Skeletal muscle satellite cell (primary cell): ENCODE results near the gene ATP6V0A1.

Experiments
- H3K27me3 ChIP-seq: 2 replicates; pipeline ENCODE4 v1.7.0; 2013; ENCODE audit warnings: low read length; ENCODE audit not compliant: control insufficient read depth, insufficient read depth
- H3K36me3 ChIP-seq: 2 replicates; pipeline ENCODE4 v1.7.0; 2013; ENCODE audit warnings: mild to moderate bottlenecking, control low read depth, low read length; ENCODE audit not compliant: insufficient read depth
- H3K4me1 ChIP-seq: 2 replicates; pipeline ENCODE4 v1.7.0; 2013; ENCODE audit warnings: low read length; ENCODE audit not compliant: control insufficient read depth, insufficient read depth
- H3K4me2 ChIP-seq: 2 replicates; pipeline ENCODE4 v1.7.0; 2013; ENCODE audit warnings: mild to moderate bottlenecking, low read length
- H3K4me3 ChIP-seq: 2 replicates; pipeline ENCODE4 v1.7.0; 2013; ENCODE audit warnings: low read length
- H3K9ac ChIP-seq: 2 replicates; pipeline ENCODE4 v1.7.0; 2013; ENCODE audit warnings: mild to moderate bottlenecking, low read depth, low read length, moderate library complexity
- H3K9me3 ChIP-seq: replicated peaks from 2 replicates; pipeline ENCODE4 v1.7.0; 2013; ENCODE audit warnings: mild to moderate bottlenecking, control low read depth, low read length

Gene ATP6V0A1

DNA sequence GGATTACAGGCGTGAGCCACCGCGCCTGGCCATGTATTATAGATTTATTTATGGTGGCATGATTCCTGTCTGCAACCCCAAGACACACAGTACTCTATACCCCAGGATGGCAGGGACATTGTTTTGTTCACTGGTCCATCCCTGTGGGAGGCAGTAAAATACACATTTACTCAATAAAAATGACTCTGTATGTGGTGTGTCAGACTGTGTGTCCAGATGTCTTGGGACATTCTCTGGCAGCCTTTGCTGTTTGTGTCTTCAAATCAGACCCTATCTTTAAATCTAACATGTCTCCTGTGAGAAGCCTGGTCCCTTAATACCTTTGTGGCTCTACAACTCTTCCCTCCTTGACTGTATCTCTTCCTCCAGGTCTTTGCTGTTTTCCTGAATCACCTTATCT is 101.6 kb downstream of the ATP6V0A1 start:
- peaks cover 25% of the 10 kb centered on the region for H3K4me1 ChIP-seq
- H3K4me3 ChIP-seq = no peak overlapping the region
- no peaks in the 10 kb centered on the region for H3K9me3 ChIP-seq
- H3K4me2 ChIP-seq = no peak overlapping the region
- no peaks in the 10 kb centered on the region for H3K27me3 ChIP-seq
- H3K9ac ChIP-seq = no peak overlapping the region
- H3K36me3 ChIP-seq = peaks cover 13% of the 10 kb centered on the region

DNA sequence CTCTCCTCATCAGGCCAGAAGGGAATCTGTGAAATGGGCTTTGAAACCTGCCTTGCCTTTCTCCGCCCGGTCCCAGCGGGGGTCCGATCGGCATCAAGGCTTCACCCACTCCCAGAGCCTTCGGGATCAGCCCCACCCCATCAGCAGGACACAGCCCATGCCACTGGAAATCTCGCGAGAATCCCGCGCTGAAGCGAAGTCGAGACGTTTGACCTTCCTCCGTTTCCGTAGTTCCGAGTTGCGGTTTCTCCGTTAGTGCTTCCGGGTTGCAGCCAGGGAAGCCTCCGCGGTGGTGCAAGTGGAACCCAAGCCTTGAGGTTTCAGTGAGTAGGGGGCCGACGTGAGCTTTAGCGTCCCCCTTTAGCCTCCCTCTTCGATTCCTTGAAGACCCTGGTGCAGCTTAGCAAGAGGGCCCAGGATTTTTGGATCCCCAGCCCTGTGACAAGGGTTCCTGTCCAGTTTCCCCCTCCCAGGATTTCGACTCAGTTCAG is 103.3 kb downstream of the ATP6V0A1 start, which contains the start of gene COASY:
COASY (plus strand) TSS at position 252 of the 491 bp plus-strand sequence. CDS start 475 bp downstream, outside the sequence.
- Histone ChIP-seq H3K9me3 (no peaks in the 10 kb centered on the region), H3K4me1 (peaks cover 30% of the 10 kb centered on the region), H3K27me3 (no peaks in the 10 kb centered on the region), H3K4me3 (peak within 1 kb of the TSS; percentile 77), H3K36me3 (peaks cover 27% of the 10 kb centered on the region), H3K9ac (peak within 1 kb of the TSS; percentile 89), H3K4me2 (peak within 1 kb of the TSS; percentile 97)

DNA sequence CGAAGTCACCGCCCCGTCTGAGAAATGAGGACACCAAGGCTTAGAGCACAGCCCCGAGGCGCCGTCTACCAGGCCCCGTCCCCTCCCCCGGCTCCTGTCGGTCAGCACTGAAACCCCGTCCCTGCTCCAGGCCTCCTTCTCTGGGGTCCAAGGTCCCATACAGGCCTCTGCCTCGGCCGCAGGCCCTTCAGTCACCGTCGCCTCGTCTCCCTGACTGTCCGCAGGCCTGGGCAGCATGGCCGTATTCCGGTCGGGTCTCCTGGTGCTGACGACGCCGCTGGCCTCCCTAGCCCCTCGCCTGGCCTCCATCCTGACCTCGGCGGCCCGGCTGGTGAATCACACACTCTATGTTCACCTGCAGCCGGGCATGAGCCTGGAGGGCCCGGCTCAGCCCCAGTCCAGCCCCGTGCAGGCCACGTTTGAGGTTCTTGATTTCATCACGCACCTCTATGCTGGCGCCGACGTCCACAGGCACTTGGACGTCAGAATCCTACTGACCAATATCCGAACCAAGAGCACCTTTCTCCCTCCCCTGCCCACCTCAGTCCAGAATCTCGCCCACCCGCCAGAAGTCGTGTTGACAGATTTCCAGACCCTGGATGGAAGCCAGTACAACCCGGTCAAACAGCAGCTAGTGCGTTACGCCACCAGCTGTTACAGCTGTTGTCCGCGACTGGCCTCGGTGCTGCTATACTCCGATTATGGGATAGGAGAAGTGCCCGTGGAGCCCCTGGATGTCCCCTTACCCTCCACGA is 103.9 kb downstream of the ATP6V0A1 start:
- Histone ChIP-seq H3K9me3 (no peaks in the 10 kb centered on the region), H3K4me1 (peaks cover 30% of the 10 kb centered on the region)

DNA sequence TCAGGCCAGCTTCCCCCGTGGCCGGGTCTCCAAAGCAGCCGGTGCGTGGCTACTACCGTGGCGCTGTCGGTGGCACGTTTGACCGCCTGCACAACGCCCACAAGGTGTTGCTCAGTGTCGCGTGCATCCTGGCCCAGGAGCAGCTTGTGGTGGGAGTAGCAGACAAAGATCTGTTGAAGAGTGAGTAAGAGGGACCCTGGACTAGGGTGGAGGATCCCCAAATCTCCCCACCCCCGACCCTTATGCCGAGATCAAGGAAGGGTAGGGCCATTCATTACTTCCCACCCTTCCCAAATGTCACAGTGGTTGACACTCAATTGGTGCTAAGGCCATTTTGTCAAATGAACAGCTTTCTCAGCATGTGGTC is 104.4 kb downstream of the ATP6V0A1 start:
- Histone ChIP-seq H3K27me3 (no peaks in the 10 kb centered on the region), H3K4me1 (peaks cover 34% of the 10 kb centered on the region), H3K36me3 (peaks cover 27% of the 10 kb centered on the region), H3K9me3 (no peaks in the 10 kb centered on the region), H3K4me3 (peak overlapping the region; percentile 77), H3K4me2 (peak overlapping the region; percentile 97), H3K9ac (peak overlapping the region; percentile 89)

More for the DNA sequence above, 103.9 kb downstream of the ATP6V0A1 start:
- H3K36me3 ChIP-seq = peaks cover 27% of the 10 kb centered on the region
- H3K4me3 ChIP-seq = peak overlapping the region; percentile 77
- no peaks in the 10 kb centered on the region for H3K27me3 ChIP-seq
- H3K4me2 ChIP-seq = peak overlapping the region; percentile 97
- peak overlapping the region; percentile 89 for H3K9ac ChIP-seq

DNA sequence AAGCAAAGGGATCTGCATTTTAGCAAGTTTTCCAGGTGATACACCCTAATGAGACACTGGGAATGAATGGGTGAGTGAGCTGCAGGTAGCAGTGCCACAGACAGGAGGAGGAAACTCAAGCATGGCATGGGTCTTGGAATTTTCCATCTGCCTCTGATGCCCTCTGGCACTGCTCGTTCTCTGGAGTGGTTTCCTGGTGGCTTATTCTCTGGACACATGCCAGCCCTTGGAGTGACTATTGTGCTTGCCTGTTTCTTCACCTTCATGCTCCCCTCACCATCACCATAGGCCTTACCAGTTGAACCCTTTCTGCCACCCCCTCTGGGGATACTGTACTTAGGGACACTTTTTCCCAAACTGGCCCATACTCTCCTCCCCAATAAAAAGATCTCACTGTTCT is 104.9 kb downstream of the ATP6V0A1 start:
- Histone ChIP-seq H3K4me1 (peaks cover 36% of the 10 kb centered on the region), H3K9ac (peak overlapping the region; percentile 89), H3K27me3 (no peaks in the 10 kb centered on the region), H3K4me3 (peak overlapping the region; percentile 77), H3K36me3 (peaks cover 30% of the 10 kb centered on the region), H3K9me3 (no peaks in the 10 kb centered on the region), H3K4me2 (peak overlapping the region; percentile 97)

DNA sequence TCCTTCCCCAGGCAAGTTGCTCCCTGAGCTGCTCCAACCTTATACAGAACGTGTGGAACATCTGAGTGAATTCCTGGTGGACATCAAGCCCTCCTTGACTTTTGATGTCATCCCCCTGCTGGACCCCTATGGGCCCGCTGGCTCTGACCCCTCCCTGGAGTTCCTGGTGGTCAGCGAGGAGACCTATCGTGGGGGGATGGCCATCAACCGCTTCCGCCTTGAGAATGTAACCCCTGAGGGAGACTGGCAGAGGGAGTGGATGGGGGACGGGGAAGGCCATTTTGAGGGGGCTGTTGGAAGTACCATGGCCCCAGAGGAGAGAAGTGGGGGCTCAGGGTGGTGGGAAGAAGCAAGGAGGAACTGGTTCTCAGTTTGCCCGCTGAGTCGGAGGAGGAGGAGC is 105.3 kb downstream of the ATP6V0A1 start:
- Histone ChIP-seq H3K9ac (peak overlapping the region; percentile 89), H3K4me2 (peak overlapping the region; percentile 97), H3K27me3 (no peaks in the 10 kb centered on the region), H3K4me1 (peaks cover 40% of the 10 kb centered on the region), H3K9me3 (no peaks in the 10 kb centered on the region), H3K4me3 (no peak overlapping the region), H3K36me3 (peaks cover 34% of the 10 kb centered on the region)

DNA sequence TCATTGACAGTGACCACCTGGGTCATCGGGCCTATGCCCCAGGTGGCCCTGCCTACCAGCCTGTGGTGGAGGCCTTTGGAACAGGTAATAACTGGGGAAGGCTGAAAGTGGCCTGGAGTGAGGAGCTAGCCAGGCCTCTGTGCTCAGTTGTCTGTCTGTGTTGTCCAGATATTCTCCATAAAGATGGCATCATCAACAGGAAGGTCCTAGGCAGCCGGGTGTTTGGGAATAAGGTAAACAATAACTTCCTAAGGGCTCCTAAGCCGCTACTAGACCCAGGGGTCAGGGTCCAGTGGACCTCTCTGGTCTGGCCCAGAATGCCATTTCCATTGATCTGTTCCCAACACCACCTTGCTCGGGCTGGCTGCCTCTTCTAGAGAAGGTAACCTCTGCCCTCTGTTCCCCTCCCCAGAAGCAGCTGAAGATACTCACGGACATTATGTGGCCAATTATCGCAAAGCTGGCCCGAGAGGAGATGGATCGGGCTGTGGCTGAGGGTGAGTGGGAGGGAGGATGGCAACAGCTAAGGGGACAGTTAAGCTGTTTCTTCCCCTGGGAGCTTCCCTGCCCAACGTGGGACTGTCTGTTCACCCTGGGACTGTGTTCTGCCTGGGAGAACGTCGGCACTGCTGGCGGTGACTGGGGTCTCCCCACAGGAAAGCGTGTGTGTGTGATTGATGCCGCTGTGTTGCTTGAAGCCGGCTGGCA is 106.3 kb downstream of the ATP6V0A1 start:
- Histone ChIP-seq H3K4me1 (peaks cover 49% of the 10 kb centered on the region), H3K4me3 (no peak overlapping the region)

DNA sequence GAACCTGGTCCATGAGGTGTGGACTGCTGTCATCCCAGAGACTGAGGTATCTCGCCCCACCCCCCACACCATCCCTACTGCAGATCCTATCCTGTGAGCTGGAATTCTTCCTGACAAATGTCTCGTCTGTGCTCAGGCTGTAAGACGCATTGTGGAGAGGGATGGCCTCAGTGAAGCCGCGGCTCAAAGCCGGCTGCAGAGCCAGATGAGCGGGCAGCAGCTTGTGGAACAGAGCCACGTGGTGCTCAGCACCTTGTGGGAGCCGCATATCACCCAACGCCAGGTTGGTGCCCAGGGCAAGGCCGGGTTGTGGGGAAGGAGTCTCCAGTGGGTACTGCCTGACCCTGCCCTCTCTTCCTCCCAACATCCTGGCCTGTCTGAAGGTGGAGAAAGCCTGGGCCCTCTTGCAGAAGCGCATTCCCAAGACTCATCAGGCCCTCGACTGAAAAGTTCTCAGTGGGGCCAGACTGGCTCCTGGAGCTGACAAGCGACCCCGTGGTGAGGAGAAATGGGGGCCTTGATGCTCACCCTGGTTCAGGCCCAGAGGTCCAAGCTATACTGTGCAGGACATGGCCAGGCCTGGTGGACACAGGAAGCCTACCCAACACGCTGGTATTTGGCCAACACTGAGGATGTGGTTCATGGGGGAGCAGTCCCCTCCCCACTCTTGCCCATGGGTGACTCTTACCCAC is 107.0 kb downstream of the ATP6V0A1 start:
- Histone ChIP-seq H3K27me3 (no peaks in the 10 kb centered on the region), H3K9me3 (no peaks in the 10 kb centered on the region), H3K4me1 (peaks cover 48% of the 10 kb centered on the region), H3K36me3 (peaks cover 50% of the 10 kb centered on the region), H3K9ac (no peak overlapping the region), H3K4me2 (no peak overlapping the region), H3K4me3 (no peak overlapping the region)

More for the DNA sequence above, 106.3 kb downstream of the ATP6V0A1 start:
- Histone ChIP-seq H3K36me3 (peaks cover 45% of the 10 kb centered on the region), H3K27me3 (no peaks in the 10 kb centered on the region), H3K9me3 (no peaks in the 10 kb centered on the region), H3K9ac (no peak overlapping the region), H3K4me2 (no peak overlapping the region)

DNA sequence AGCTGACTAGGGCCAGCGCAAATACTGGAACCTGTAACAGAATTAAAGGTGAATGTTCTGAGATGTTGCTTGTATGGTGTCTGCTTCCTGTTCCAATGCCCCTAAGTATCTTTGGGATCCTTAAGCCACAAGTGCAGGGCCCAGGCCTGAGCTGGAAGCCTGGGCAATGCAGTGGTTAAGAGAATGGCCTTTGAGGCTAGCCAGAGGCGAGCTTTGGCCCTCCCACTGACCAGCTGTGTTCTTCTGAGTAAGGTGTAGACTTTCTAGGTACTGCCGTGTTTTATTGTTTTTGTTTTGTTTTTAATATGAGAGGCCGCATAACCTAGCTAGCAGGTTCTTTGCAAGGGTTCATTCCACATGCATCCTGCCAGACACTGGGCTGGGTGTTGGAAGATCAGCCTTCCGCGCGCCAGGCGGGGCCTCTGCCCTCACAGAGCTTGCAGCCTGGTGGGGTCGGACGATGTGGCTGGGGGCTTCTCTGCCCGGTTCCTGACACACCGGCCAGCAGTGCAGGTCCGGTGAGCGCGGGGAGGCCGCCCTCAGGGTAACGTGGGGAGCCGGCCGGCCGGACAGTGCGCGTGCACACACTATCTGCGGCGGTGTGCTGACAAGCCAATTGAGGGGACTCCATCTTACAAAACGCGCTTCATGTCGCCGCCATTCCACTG is 107.7 kb downstream of the ATP6V0A1 start:
- peak overlapping the region; percentile 94 for H3K4me2 ChIP-seq
- H3K9ac ChIP-seq = peak overlapping the region; percentile 89
- no peaks in the 10 kb centered on the region for H3K9me3 ChIP-seq
- peaks cover 56% of the 10 kb centered on the region for H3K36me3 ChIP-seq
- peak overlapping the region; percentile 92 for H3K4me3 ChIP-seq
- no peaks in the 10 kb centered on the region for H3K27me3 ChIP-seq
- H3K4me1 ChIP-seq = peaks cover 46% of the 10 kb centered on the region

DNA sequence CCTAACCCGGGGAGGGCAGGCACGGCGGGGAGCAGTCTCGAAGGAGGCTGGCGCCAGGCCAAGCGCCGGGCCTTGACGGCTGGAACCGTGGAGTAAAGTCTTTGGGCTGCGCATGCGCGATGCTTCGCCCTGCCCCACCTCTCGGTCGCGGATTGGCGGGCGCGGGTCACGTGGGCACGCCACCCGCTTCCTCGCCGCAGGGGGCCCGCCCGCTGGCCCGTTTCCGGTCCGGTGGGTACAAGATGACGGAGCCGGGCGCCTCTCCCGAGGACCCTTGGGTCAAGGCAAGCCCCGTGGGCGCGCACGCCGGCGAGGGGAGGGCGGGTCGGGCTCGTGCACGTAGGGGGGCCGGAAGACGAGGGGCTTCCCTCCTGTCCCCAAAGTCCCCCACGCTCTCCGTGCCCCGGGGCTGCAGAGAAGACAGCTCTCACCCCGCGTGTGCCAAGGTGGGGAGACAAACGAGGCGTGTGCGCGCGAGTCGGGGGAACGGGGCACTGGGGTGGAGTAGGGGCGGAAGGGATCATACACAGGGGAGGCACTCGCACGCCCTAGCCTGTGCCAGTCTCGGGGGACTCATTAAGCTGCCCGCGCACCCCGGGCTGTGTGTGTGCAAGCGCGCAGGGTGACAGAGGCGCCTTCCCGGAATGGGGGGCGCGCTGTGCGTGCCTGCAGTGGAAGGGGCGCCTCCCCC is 108.3 kb downstream of the ATP6V0A1 start, which contains the start of gene MLX:
MLX (plus strand) TSS at position 218 of the 691 bp plus-strand sequence; CDS start at position 243, 25 bp downstream.
- H3K4me1 ChIP-seq = peaks cover 41% of the 10 kb centered on the region
- H3K36me3 ChIP-seq = peaks cover 63% of the 10 kb centered on the region
- no peaks in the 10 kb centered on the region for H3K27me3 ChIP-seq
- H3K9ac ChIP-seq = peak within 1 kb of the TSS; percentile 89
- peak within 1 kb of the TSS; percentile 94 for H3K4me2 ChIP-seq
- peak within 1 kb of the TSS; percentile 92 for H3K4me3 ChIP-seq
- H3K9me3 ChIP-seq = no peaks in the 10 kb centered on the region
